GM10266 (cell line): Measurements from ENCODE around the gene QKI.

ENCODE experiments used
- DNase-seq: peaks from one replicate; pipeline ENCODE4 v3.0.0; 2012; ENCODE audit errors: extremely low spot score
- CTCF ChIP-seq: IDR thresholded peaks from 2 replicates; pipeline ENCODE4 v1.5.1; 2012; ENCODE audit warnings: mild to moderate bottlenecking, low read depth; ENCODE audit not compliant: control insufficient read depth, insufficient read depth; ENCODE audit errors: missing control alignments

Gene QKI

DNA sequence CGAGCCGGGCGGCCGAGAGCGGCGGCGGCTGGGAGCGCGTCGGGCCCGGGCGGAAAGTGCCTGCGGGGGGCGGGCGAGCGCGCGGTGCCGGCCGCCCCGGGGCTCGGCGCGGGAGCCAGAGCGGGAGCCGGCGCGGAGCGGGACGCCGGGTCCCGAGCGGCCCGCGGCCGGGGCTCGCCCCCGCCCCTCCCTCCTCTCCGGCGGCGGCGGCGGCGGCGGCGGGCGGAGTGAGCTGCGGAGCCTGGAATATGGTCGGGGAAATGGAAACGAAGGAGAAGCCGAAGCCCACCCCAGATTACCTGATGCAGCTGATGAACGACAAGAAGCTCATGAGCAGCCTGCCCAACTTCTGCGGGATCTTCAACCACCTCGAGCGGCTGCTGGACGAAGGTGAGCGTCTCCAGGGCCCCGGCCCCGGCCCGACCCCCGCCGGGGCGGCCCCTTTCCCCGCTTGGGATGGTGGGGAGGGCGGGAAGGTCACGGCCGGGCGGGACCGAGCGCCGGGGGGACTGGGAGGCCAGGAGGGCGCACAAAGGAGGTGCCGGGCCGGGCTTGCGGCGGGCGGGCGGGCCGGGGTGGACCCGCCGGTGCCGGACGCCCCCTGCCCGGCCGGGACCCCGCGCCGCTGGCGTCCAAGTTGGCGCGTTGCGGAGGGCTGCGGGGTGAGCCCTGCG, 565 bp downstream of the QKI start:
- peak; percentile 59 for DNase-seq
- TF ChIP-seq CTCF, result no peak

GRCh38 chr6:163415620-163416556, 1.4 kb downstream of the QKI start:
- DNase-seq, result peak; percentile 75
- TF ChIP-seq CTCF, result no peak

DNA sequence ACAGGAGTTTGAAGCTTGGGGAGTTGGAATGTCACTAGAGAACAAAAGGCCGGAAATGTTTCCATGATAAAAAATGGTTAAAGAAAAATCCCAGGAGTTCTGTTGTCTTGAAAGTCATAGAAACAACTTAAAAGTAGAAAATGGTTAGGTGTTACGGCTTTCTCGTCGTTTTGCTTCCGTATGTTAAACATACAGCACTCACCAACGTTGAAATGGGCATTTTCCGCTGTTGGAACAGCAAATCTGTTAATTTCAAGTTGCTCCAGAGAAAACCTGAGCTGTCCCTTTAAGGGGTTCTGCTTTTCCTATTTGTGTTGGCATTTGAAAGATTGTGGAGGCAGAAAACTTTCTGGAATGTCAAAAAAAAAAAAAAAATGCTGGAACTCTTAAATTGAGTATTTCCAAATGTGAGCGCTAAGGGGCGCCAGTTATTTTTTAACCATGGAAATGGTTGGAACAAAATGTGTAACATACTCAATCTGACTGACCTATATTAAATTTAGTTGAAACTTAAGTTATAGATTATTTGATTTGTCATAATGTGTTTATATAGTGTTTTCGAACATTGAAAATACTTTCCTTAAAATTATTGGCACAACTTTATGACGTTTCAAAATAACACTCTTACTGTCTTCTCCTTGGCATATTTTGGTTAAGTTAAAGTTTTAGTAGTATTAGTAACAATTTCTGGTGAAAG, 2.2 kb downstream of the QKI start:
- no peak for DNase-seq
- TF ChIP-seq CTCF, result peak; percentile 46

GRCh38 chr6:163417595-163417994, 3.1 kb downstream of the QKI start:
- TF ChIP-seq CTCF, result no peak
- no peak for DNase-seq

GRCh38 chr6:163418311-163419029, 4.0 kb downstream of the QKI start:
- TF ChIP-seq CTCF, result no peak
- DNase-seq, result no peak

- no peak for DNase-seq
- no peak for TF ChIP-seq CTCF
These were observed 5.1 kb downstream of the QKI start for GRCh38 chr6:163419413-163420288.
